HUES64 (cell line): ENCODE results near the gene ETV3.

Experiments
- H3K27ac ChIP-seq: 2 replicates; pipeline ENCODE4 v1.7.0; 2013; ENCODE audit warnings: low read depth, low read length, inconsistent platforms
- H3K27me3 ChIP-seq: 2 replicates; pipeline ENCODE4 v1.6.1; 2013; ENCODE audit warnings: mild to moderate bottlenecking, low read length; ENCODE audit not compliant: insufficient read depth
- H3K36me3 ChIP-seq: 2 replicates; pipeline ENCODE4 v1.6.1; 2013; ENCODE audit warnings: mild to moderate bottlenecking, low read length; ENCODE audit not compliant: insufficient read depth
- H3K4me1 ChIP-seq: 2 replicates; pipeline ENCODE4 v1.6.1; 2013; ENCODE audit warnings: mild to moderate bottlenecking, low read length, moderate library complexity; ENCODE audit not compliant: insufficient read depth
- H3K4me3 ChIP-seq: 2 replicates; pipeline ENCODE4 v1.5.1; 2013; ENCODE audit warnings: mild to moderate bottlenecking, low read length, moderate library complexity
- H3K9ac ChIP-seq: 2 replicates; pipeline ENCODE4 v1.6.1; 2013; ENCODE audit warnings: mild to moderate bottlenecking, low read depth, low read length
- H3K9me3 ChIP-seq: 2 replicates; pipeline ENCODE4 v1.6.1; 2013; ENCODE audit warnings: low read depth, low read length; ENCODE audit not compliant: insufficient read depth
- WGBS: fragments of 150-250, 120-280 bp; methylation state at CpG from one replicate; pipeline ENCODE4 v1.1.7; 2013; ENCODE audit warnings: missing lambda C conversion rate; 5-methylcytosine and 5-hydroxymethylcytosine counted together

Gene ETV3

GRCh38 chr1:157137046-157137407 is 1.2 kb downstream of the ETV3 start:
- Histone ChIP-seq H3K36me3 (peaks cover 43% of the 10 kb centered on the region), H3K4me3 (peak overlapping the region; percentile 94), H3K9me3 (no peaks in the 10 kb centered on the region), H3K9ac (peak overlapping the region; percentile 79; the same call in 1 of the 2 replicates), H3K27me3 (no peaks in the 10 kb centered on the region), H3K4me1 (peaks cover 43% of the 10 kb centered on the region), H3K27ac (peak overlapping the region; percentile 38; the same call in 1 of the 2 replicates)
- WGBS: 3% methylated on average over 4 of the region's 4 CpGs

GRCh38 chr1:157136133-157136532 is 2.1 kb downstream of the ETV3 start:
- peaks cover 51% of the 10 kb centered on the region for H3K36me3 ChIP-seq
- H3K9ac ChIP-seq: no peak overlapping the region
- no peak overlapping the region for H3K27ac ChIP-seq
- 74% methylated on average over 4 of the region's 4 CpGs for WGBS
- peaks cover 39% of the 10 kb centered on the region for H3K4me1 ChIP-seq
- H3K4me3 ChIP-seq: no peak overlapping the region; the same call in 1 of the 2 replicates
- no peaks in the 10 kb centered on the region for H3K27me3 ChIP-seq
- no peaks in the 10 kb centered on the region for H3K9me3 ChIP-seq

- 94% methylated on average over 1 of the region's 1 CpG for WGBS
- no peak overlapping the region for H3K9ac ChIP-seq
- peaks cover 56% of the 10 kb centered on the region for H3K36me3 ChIP-seq
- no peak overlapping the region for H3K4me3 ChIP-seq
- H3K9me3 ChIP-seq: no peaks in the 10 kb centered on the region
- no peak overlapping the region for H3K27ac ChIP-seq
- no peaks in the 10 kb centered on the region for H3K27me3 ChIP-seq
- peaks cover 34% of the 10 kb centered on the region for H3K4me1 ChIP-seq
Measured at GRCh38 chr1:157135646-157136045, 2.5 kb downstream of the ETV3 start.

GRCh38 chr1:157135070-157135469 is 3.1 kb downstream of the ETV3 start:
- no peak overlapping the region for H3K27ac ChIP-seq
- H3K9me3 ChIP-seq: no peaks in the 10 kb centered on the region
- peaks cover 62% of the 10 kb centered on the region for H3K36me3 ChIP-seq
- H3K9ac ChIP-seq: no peak overlapping the region
- H3K4me3 ChIP-seq: no peak overlapping the region
- H3K27me3 ChIP-seq: no peaks in the 10 kb centered on the region
- H3K4me1 ChIP-seq: peaks cover 28% of the 10 kb centered on the region
- 97% methylated on average over 2 of the region's 2 CpGs for WGBS

GRCh38 chr1:157134442-157134841 is 3.8 kb downstream of the ETV3 start:
- no peak overlapping the region for H3K4me3 ChIP-seq
- no peaks in the 10 kb centered on the region for H3K9me3 ChIP-seq
- H3K4me1 ChIP-seq: peaks cover 22% of the 10 kb centered on the region
- WGBS: 95% methylated on average over 4 of the region's 4 CpGs
- H3K27ac ChIP-seq: no peak overlapping the region
- H3K9ac ChIP-seq: no peak overlapping the region
- H3K27me3 ChIP-seq: no peaks in the 10 kb centered on the region
- H3K36me3 ChIP-seq: peaks cover 68% of the 10 kb centered on the region

- H3K36me3 ChIP-seq: peaks cover 78% of the 10 kb centered on the region
- WGBS: 88% methylated on average over 2 of the region's 2 CpGs
- H3K9ac ChIP-seq: no peak overlapping the region
- H3K27me3 ChIP-seq: no peaks in the 10 kb centered on the region
- H3K4me3 ChIP-seq: no peak overlapping the region
- no peak overlapping the region for H3K27ac ChIP-seq
- peaks cover 16% of the 10 kb centered on the region for H3K4me1 ChIP-seq
- H3K9me3 ChIP-seq: no peaks in the 10 kb centered on the region
Measured at GRCh38 chr1:157133426-157133825, 4.8 kb downstream of the ETV3 start.

- Histone ChIP-seq H3K27ac (no peak overlapping the region), H3K27me3 (no peaks in the 10 kb centered on the region), H3K4me3 (no peak overlapping the region), H3K36me3 (peaks cover 85% of the 10 kb centered on the region), H3K4me1 (peaks cover 16% of the 10 kb centered on the region), H3K9ac (no peak overlapping the region), H3K9me3 (no peaks in the 10 kb centered on the region)
- 81% methylated on average over 2 of the region's 2 CpGs for WGBS
Measured at GRCh38 chr1:157132616-157133167, 5.5 kb downstream of the ETV3 start.

GRCh38 chr1:157132111-157132510 is 6.1 kb downstream of the ETV3 start:
- no peaks in the 10 kb centered on the region for H3K27me3 ChIP-seq
- WGBS: 91% methylated on average over 5 of the region's 5 CpGs
- no peak overlapping the region for H3K4me3 ChIP-seq
- H3K9ac ChIP-seq: no peak overlapping the region
- no peaks in the 10 kb centered on the region for H3K9me3 ChIP-seq
- peaks cover 91% of the 10 kb centered on the region for H3K36me3 ChIP-seq
- peaks cover 12% of the 10 kb centered on the region for H3K4me1 ChIP-seq
- no peak overlapping the region; the same call in 1 of the 2 replicates for H3K27ac ChIP-seq

- WGBS: 92% methylated on average over 4 of the region's 4 CpGs
- Histone ChIP-seq H3K27ac (no peak overlapping the region), H3K4me1 (peaks cover 4% of the 10 kb centered on the region; the same call in 1 of the 2 replicates), H3K27me3 (no peaks in the 10 kb centered on the region), H3K36me3 (peaks cover 94% of the 10 kb centered on the region), H3K4me3 (no peak overlapping the region), H3K9me3 (no peaks in the 10 kb centered on the region), H3K9ac (no peak overlapping the region)
Measured at GRCh38 chr1:157131281-157131680, 6.9 kb downstream of the ETV3 start.

- Histone ChIP-seq H3K9ac (no peak overlapping the region), H3K27me3 (no peaks in the 10 kb centered on the region), H3K4me1 (peaks cover 3% of the 10 kb centered on the region; the same call in 1 of the 2 replicates), H3K4me3 (no peak overlapping the region), H3K27ac (no peak overlapping the region), H3K9me3 (no peaks in the 10 kb centered on the region), H3K36me3 (peaks cover 71% of the 10 kb centered on the region)
- WGBS: 95% methylated on average over 7 of the region's 7 CpGs
Measured at GRCh38 chr1:157124855-157125254, 13.3 kb downstream of the ETV3 start.

GRCh38 chr1:157119448-157119847 is 18.7 kb downstream of the ETV3 start:
- Histone ChIP-seq H3K4me1 (peaks cover 25% of the 10 kb centered on the region), H3K9me3 (no peaks in the 10 kb centered on the region), H3K9ac (no peak overlapping the region), H3K27me3 (no peaks in the 10 kb centered on the region), H3K36me3 (peaks cover 23% of the 10 kb centered on the region), H3K4me3 (no peak overlapping the region), H3K27ac (no peak overlapping the region)
- WGBS: 87% methylated on average over 2 of the region's 2 CpGs

- H3K9ac ChIP-seq: no peak overlapping the region
- no peaks in the 10 kb centered on the region for H3K27me3 ChIP-seq
- peaks cover 18% of the 10 kb centered on the region for H3K36me3 ChIP-seq
- no peaks in the 10 kb centered on the region for H3K9me3 ChIP-seq
- peaks cover 29% of the 10 kb centered on the region for H3K4me1 ChIP-seq
- H3K4me3 ChIP-seq: no peak overlapping the region
- WGBS: 90% methylated on average over 9 of the region's 9 CpGs
- H3K27ac ChIP-seq: no peak overlapping the region
Measured at GRCh38 chr1:157119008-157119407, 19.2 kb downstream of the ETV3 start.
